IMR-90 (cell line): ENCODE results near the gene IL21R. TPM values are rescaled to one million over a fixed set of nuclear protein-coding genes. Genes with fewer than 3 reads are reported as not detected.

ENCODE experiments used
- ATAC-seq: fragments of 200-7000 bp; cut with Tn5 transposase; 2 replicates; pipeline ENCODE4 v1.9.1; 2020; ENCODE audit warnings: low read depth, mild to moderate bottlenecking, moderate library complexity
- BruUV-seq: library from RNA; stranded (reverse); fragments of 400-500 nt; replicated peaks from 2 replicates; lab custom pipeline; 2021; lab: Mats Ljungman, UMichigan
- CTCF ChIA-PET: fragments of 300-600 bp; formaldehyde crosslinking; extraction: SDS; loops from one replicate; lab custom pipeline; 2021; ENCODE audit warnings: antibody characterized with exemption; lab: Yijun Ruan, JAX
- POLR2A ChIA-PET: fragments of 300-600 bp; sonication (Branson Sonifier 250); formaldehyde crosslinking; loops from one replicate; lab custom pipeline; 2022; ENCODE audit warnings: antibody characterized with exemption; ENCODE audit not compliant: unreplicated experiment; lab: Charles Lee
- DNase-seq: peaks from one replicate; pipeline ENCODE4 v3.0.0; 2013
- H2AFZ ChIP-seq: replicated peaks from 2 replicates; pipeline ENCODE3; 2013; ENCODE audit warnings: low read length, mild to moderate bottlenecking; ENCODE audit not compliant: poor library complexity
- H2AK5ac ChIP-seq: 2 replicates; pipeline ENCODE4 v1.6.1; 2013; ENCODE audit warnings: low read depth, low read length, inconsistent platforms
- H2AK9ac ChIP-seq: replicated peaks from 2 replicates; pipeline ENCODE3; 2013; ENCODE audit warnings: mild to moderate bottlenecking, low read depth, low read length, moderate library complexity; ENCODE audit not compliant: poor library complexity
- H2BK120ac ChIP-seq: 2 replicates; pipeline ENCODE4 v1.6.1; 2013; ENCODE audit warnings: low read depth, low read length, inconsistent platforms
- H2BK15ac ChIP-seq: 3 replicates; pipeline ENCODE4 v1.6.1; 2013; ENCODE audit warnings: low read depth, low read length, inconsistent platforms
- H2BK20ac ChIP-seq: 2 replicates; pipeline ENCODE4 v1.6.1; 2013; ENCODE audit warnings: low read depth, mild to moderate bottlenecking, inconsistent platforms, low read length, moderate library complexity
- H2BK5ac ChIP-seq: 2 replicates; pipeline ENCODE4 v1.6.1; 2013; ENCODE audit warnings: mild to moderate bottlenecking, low read depth, low read length, inconsistent platforms; ENCODE audit not compliant: poor library complexity, severe bottlenecking
- H3K14ac ChIP-seq: replicated peaks from 2 replicates; pipeline ENCODE4 v1.6.1; 2013; ENCODE audit warnings: low read depth, low read length, inconsistent platforms
- H3K18ac ChIP-seq: 2 replicates; pipeline ENCODE4 v1.6.1; 2013; ENCODE audit warnings: low read depth, low read length, control low read depth
- H3K23ac ChIP-seq: 2 replicates; pipeline ENCODE4 v1.6.1; 2013; ENCODE audit warnings: low read depth, low read length, inconsistent platforms
- H3K27ac ChIP-seq: 2 replicates; pipeline ENCODE4 v1.5.1; 2013; ENCODE audit warnings: mild to moderate bottlenecking, control low read depth, low read length; ENCODE audit not compliant: insufficient read depth
- H3K27me3 ChIP-seq: 2 replicates; pipeline ENCODE4 v1.6.1; 2013; ENCODE audit warnings: low read length; ENCODE audit not compliant: control insufficient read depth, insufficient read depth
- H3K36me3 ChIP-seq: 2 replicates; pipeline ENCODE4 v1.6.1; 2013; ENCODE audit warnings: low read length, mixed read lengths; ENCODE audit not compliant: control insufficient read depth, insufficient read depth
- H3K4ac ChIP-seq: 2 replicates; pipeline ENCODE4 v1.6.1; 2013; ENCODE audit warnings: low read depth, low read length, inconsistent platforms
- H3K4me1 ChIP-seq: 2 replicates; pipeline ENCODE4 v1.6.1; 2013; ENCODE audit warnings: low read length, mixed read lengths; ENCODE audit not compliant: control insufficient read depth, insufficient read depth
- H3K4me2 ChIP-seq: 2 replicates; pipeline ENCODE4 v1.6.1; 2013; ENCODE audit warnings: low read depth, mild to moderate bottlenecking, control low read depth, low read length, moderate library complexity
- H3K4me3 ChIP-seq: 2 replicates; pipeline ENCODE4 v1.5.1; 2013; ENCODE audit warnings: low read depth, mild to moderate bottlenecking, control low read depth, low read length, moderate library complexity; ENCODE audit not compliant: insufficient read depth
- H3K56ac ChIP-seq: 2 replicates; pipeline ENCODE4 v1.6.1; 2013; ENCODE audit warnings: low read length, inconsistent platforms; ENCODE audit not compliant: insufficient read depth; ENCODE audit errors: extremely low read depth
- H3K79me1 ChIP-seq, 2 experiments: 2 replicates each; pipeline ENCODE4 v1.6.1; 2013; ENCODE audit warnings: low read length in 2 of 2, inconsistent platforms in 1 of 2, low read depth in 1 of 2
- H3K9ac ChIP-seq: 2 replicates; pipeline ENCODE4 v1.6.1; 2013; ENCODE audit warnings: low read depth, low read length, control low read depth
- H3K9me1 ChIP-seq: 2 replicates; pipeline ENCODE4 v1.6.1; 2013; ENCODE audit warnings: low read length, inconsistent platforms; ENCODE audit not compliant: insufficient read depth
- H3K9me3 ChIP-seq: 2 replicates; pipeline ENCODE4 v1.6.1; 2013; ENCODE audit warnings: low read length; ENCODE audit not compliant: control insufficient read depth, insufficient read depth
- H4K20me1 ChIP-seq: 2 replicates; pipeline ENCODE4 v1.6.1; 2013; ENCODE audit warnings: low read length, inconsistent platforms; ENCODE audit not compliant: insufficient read depth
- H4K5ac ChIP-seq: 2 replicates; pipeline ENCODE4 v1.6.1; 2013; ENCODE audit warnings: mild to moderate bottlenecking, low read depth, low read length, control low read depth
- H4K8ac ChIP-seq, 2 experiments: 2 replicates each; pipeline ENCODE4 v1.6.1; 2013; ENCODE audit warnings: low read depth in 2 of 2, low read length in 2 of 2, control low read depth in 1 of 2, inconsistent platforms in 1 of 2
- H4K91ac ChIP-seq: 2 replicates; pipeline ENCODE4 v1.6.1; 2013; ENCODE audit warnings: low read depth, low read length, inconsistent platforms; ENCODE audit not compliant: insufficient read depth
- BHLHE40 ChIP-seq: fragments of 150-350 bp; IDR thresholded peaks from 2 replicates; pipeline ENCODE4 v1.6.1; 2016; ENCODE audit warnings: mild to moderate bottlenecking, low read depth, low read length
- CEBPB ChIP-seq: IDR thresholded peaks from 2 replicates; pipeline ENCODE4 v1.6.1; 2012; ENCODE audit warnings: low read depth, low read length, improper control_type of control experiment
- CTCF ChIP-seq: conservative IDR thresholded peaks from 2 replicates; pipeline ENCODE4 v1.5.1; 2012; ENCODE audit warnings: mild to moderate bottlenecking, low read depth, low read length, improper control_type of control experiment
- FOS ChIP-seq: fragments of 150-350 bp; IDR thresholded peaks from 2 replicates; pipeline ENCODE4 v1.6.1; 2016; ENCODE audit warnings: low read depth, low read length
- MAFK ChIP-seq: IDR thresholded peaks from 2 replicates; pipeline ENCODE4 v1.6.1; 2012; ENCODE audit warnings: low read depth, low read length, improper control_type of control experiment
- MAZ ChIP-seq: IDR thresholded peaks from 2 replicates; pipeline ENCODE4 v1.6.1; 2012; ENCODE audit warnings: low read depth, mild to moderate bottlenecking, low read length, improper control_type of control experiment, moderate library complexity, borderline replicate concordance
- MXI1 ChIP-seq: IDR thresholded peaks from 2 replicates; pipeline ENCODE4 v1.6.1; 2012; ENCODE audit warnings: low read depth, mild to moderate bottlenecking, low read length, moderate library complexity, borderline replicate concordance
- POLR2A ChIP-seq: IDR thresholded peaks from 2 replicates; pipeline ENCODE4 v1.6.1; 2012; ENCODE audit warnings: mild to moderate bottlenecking, low read depth, low read length
- RAD21 ChIP-seq: IDR thresholded peaks from 2 replicates; pipeline ENCODE4 v1.6.1; 2012; ENCODE audit warnings: low read length, improper control_type of control experiment
- RCOR1 ChIP-seq: IDR thresholded peaks from 2 replicates; pipeline ENCODE4 v1.6.1; 2012; ENCODE audit warnings: mild to moderate bottlenecking, low read length, improper control_type of control experiment; ENCODE audit not compliant: insufficient replicate concordance
- RFX5 ChIP-seq: IDR thresholded peaks from 2 replicates; pipeline ENCODE4 v1.8.0; 2012; ENCODE audit warnings: low read depth, mild to moderate bottlenecking, low read length, moderate library complexity
- SMC3 ChIP-seq: fragments of 150-350 bp; IDR thresholded peaks from 2 replicates; pipeline ENCODE4 v1.6.1; 2016; ENCODE audit warnings: low read depth, mild to moderate bottlenecking, antibody characterized with exemption, low read length, moderate library complexity
- USF2 ChIP-seq: fragments of 150-350 bp; IDR thresholded peaks from 2 replicates; pipeline ENCODE4 v1.6.1; 2017; ENCODE audit warnings: mild to moderate bottlenecking, antibody characterized with exemption, low read length, low read depth
- WGBS, 2 experiments: methylation state at CpG; one replicate each; pipeline versions ENCODE4 v1.1.5 to v1.1.7; 2013; ENCODE audit warnings: missing lambda C conversion rate in 2 of 2; ENCODE audit not compliant: insufficient read length in 1 of 2; ENCODE audit errors: extremely low coverage in 2 of 2; 5-methylcytosine and 5-hydroxymethylcytosine counted together
- dilution Hi-C: fragments of 300-500 bp; cut with HindIII; formaldehyde crosslinking; loops from one replicate; pipeline ENCODE4 v1.14.3; 2018; ENCODE audit warnings: low sequenced_read_pairs; ENCODE audit not compliant: unreplicated experiment
- in situ Hi-C: fragments of 300-500 bp; cut with MboI; formaldehyde crosslinking; loops from 3 replicates; pipeline ENCODE4 v1.14.3; 2019; ENCODE audit warnings: low sequenced_read_pairs, inconsistent platforms, mixed read lengths
- intact Hi-C: fragments of 100-400 bp; cut with micrococcal nuclease; formaldehyde crosslinking; loops from 2 replicates; pipeline ENCODE4 v1.10.0; 2022
- polyA plus RNA-seq, 3 experiments: library from polyadenylated mRNA; depleted of rRNA; stranded (reverse); fragments of >200 nt; gene quantifications; 2 replicates each; pipeline ENCODE4 v1.2.3, GENCODE V29; 2012; ENCODE audit warnings: low replicate concordance in 1 of 3
- total RNA-seq: library from RNA; depleted of rRNA; stranded (reverse); fragments of >200 nt; gene quantifications from 2 replicates; pipeline ENCODE4 v1.2.3, GENCODE V29; 2012

IL21R gene
- total and polyA plus RNA-seq, 2 of the 4 experiments (the other 2 are of a cell fraction), result 0.72 to 0.97 TPM

- H2BK20ac ChIP-seq, result peak overlapping the region; percentile 38
- no CpG with 5 or more reads among the region's 7 CpGs for WGBS, 2 experiments
- H4K8ac ChIP-seq, result peak overlapping the region in 1 of 2 experiments; percentile 31; a peak in 1 of 4 replicates
- H3K9me1 ChIP-seq, result peaks cover under 1% of the 10 kb centered on the region
- no peaks in the 10 kb centered on the region for H3K27me3 ChIP-seq
- BruUV-seq, result no TSS peak
- DNase-seq (peak; percentile 96), ATAC-seq (peak; percentile 99)
- no peak overlapping the region for H2BK15ac ChIP-seq
- no peak overlapping the region for H4K5ac ChIP-seq
- peak overlapping the region; percentile 38 for H2AK9ac ChIP-seq
- peak overlapping the region; percentile 18; the same call in 1 of the 2 replicates for H2BK120ac ChIP-seq
- in situ Hi-C loops (no loop called here), intact Hi-C loops (no loop called here), dilution Hi-C loops (no loop called here)
- no peak overlapping the region for H3K27ac ChIP-seq
- H2AK5ac ChIP-seq, result no peak overlapping the region
- no peak overlapping the region for H3K4me2 ChIP-seq
- no peak overlapping the region for H2BK5ac ChIP-seq
- peak overlapping the region; percentile 19 for H4K91ac ChIP-seq
- 0 out of 2 replicates have a peak overlapping the region, but pooled peaks have one; percentile 20 for H3K14ac ChIP-seq
- no peaks in the 10 kb centered on the region for H3K36me3 ChIP-seq
- peak overlapping the region; percentile 49; the same call in 1 of the 2 replicates for H3K4ac ChIP-seq
- no peak overlapping the region for H3K4me3 ChIP-seq
- no peak overlapping the region for H3K9ac ChIP-seq
- no peak overlapping the region for H3K18ac ChIP-seq
- no peak overlapping the region for H3K56ac ChIP-seq
- peak overlapping the region; percentile 47 for H2AFZ ChIP-seq
- ChIA-PET CTCF (interaction anchor here (0.7 kb wide), 1 partner anchor 22 kb away, joined by 3 read pairs; no protein-coding TSS in a partner anchor), POLR2A (interaction anchor here (0.5 kb wide), 1 partner anchor 153 kb away, joined by 3 read pairs; no protein-coding TSS in a partner anchor)
- H4K20me1 ChIP-seq, result no peaks in the 10 kb centered on the region
- no peaks in the 10 kb centered on the region for H3K9me3 ChIP-seq
- H3K79me1 ChIP-seq, result no peaks in the 10 kb centered on the region; a peak in 1 of 4 replicates
- H3K23ac ChIP-seq, result no peak overlapping the region
- no peaks in the 10 kb centered on the region for H3K4me1 ChIP-seq
- TF ChIP-seq USF2, result peak; percentile 65
- TF ChIP-seq BHLHE40, result peak; percentile 97
- TF ChIP-seq MAZ, result peak; percentile 33; the same call in 1 of the 2 replicates
- peak; percentile 61 for TF ChIP-seq FOS
- TF ChIP-seq SMC3, result no peak
- no peak for TF ChIP-seq MAFK
- TF ChIP-seq RCOR1, result peak; percentile 87
- 0 out of 2 replicates have a peak, but pooled peaks have one; percentile 2 for TF ChIP-seq CTCF
- TF ChIP-seq RAD21, result no peak
- peak; percentile 81 for TF ChIP-seq CEBPB
- TF ChIP-seq MXI1, result 0 out of 2 replicates have a peak, but pooled peaks have one; percentile 16
- TF ChIP-seq RFX5, result no peak
- TF ChIP-seq POLR2A, result no peak
Measured at GRCh38 chr16:27426423-27427408, 24.7 kb downstream of the IL21R start.
